IMR-90 (cell line): ENCODE measurements around the gene TAF10.

Experiments
- MXI1 ChIP-seq: IDR thresholded peaks from 2 replicates; pipeline ENCODE4 v1.6.1; 2012; ENCODE audit warnings: low read depth, mild to moderate bottlenecking, low read length, moderate library complexity, borderline replicate concordance
- RAD21 ChIP-seq: IDR thresholded peaks from 2 replicates; pipeline ENCODE4 v1.6.1; 2012; ENCODE audit warnings: low read length, improper control_type of control experiment
- TF ChIP-seq, protein P1 (sequence below): fragments of 150-350 bp; IDR thresholded peaks from 2 replicates; pipeline ENCODE4 v1.6.1; 2017; ENCODE audit warnings: mild to moderate bottlenecking, antibody characterized with exemption, low read length, low read depth
- TF ChIP-seq, protein P2 (sequence below): conservative IDR thresholded peaks from 2 replicates; pipeline ENCODE4 v1.5.1; 2012; ENCODE audit warnings: mild to moderate bottlenecking, low read depth, low read length, improper control_type of control experiment

DNA sequence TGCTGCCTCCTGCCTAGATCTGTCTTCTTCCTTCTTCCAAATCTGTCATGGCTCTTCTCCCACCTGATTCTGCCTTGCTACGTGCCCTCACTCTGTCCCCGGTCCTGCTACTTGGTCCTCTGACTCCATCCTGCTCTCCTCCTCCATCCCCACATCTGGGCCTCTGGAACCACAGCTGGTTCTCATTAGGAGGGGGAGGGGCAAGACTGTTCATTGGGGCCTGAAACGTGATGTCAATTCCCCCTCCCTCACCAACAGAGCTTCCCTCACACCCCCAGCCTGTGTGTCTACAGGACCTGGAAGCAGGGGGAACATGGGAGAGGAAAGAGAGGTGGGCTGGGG, 34.5 kb upstream of the TAF10 start:
- TF ChIP-seq MXI1 (no peak), RAD21 (no peak)
- TF ChIP-seq, protein P1, sequence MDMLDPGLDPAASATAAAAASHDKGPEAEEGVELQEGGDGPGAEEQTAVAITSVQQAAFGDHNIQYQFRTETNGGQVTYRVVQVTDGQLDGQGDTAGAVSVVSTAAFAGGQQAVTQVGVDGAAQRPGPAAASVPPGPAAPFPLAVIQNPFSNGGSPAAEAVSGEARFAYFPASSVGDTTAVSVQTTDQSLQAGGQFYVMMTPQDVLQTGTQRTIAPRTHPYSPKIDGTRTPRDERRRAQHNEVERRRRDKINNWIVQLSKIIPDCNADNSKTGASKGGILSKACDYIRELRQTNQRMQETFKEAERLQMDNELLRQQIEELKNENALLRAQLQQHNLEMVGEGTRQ, result no peak
- TF ChIP-seq, protein P2, sequence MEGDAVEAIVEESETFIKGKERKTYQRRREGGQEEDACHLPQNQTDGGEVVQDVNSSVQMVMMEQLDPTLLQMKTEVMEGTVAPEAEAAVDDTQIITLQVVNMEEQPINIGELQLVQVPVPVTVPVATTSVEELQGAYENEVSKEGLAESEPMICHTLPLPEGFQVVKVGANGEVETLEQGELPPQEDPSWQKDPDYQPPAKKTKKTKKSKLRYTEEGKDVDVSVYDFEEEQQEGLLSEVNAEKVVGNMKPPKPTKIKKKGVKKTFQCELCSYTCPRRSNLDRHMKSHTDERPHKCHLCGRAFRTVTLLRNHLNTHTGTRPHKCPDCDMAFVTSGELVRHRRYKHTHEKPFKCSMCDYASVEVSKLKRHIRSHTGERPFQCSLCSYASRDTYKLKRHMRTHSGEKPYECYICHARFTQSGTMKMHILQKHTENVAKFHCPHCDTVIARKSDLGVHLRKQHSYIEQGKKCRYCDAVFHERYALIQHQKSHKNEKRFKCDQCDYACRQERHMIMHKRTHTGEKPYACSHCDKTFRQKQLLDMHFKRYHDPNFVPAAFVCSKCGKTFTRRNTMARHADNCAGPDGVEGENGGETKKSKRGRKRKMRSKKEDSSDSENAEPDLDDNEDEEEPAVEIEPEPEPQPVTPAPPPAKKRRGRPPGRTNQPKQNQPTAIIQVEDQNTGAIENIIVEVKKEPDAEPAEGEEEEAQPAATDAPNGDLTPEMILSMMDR, result no peak
